GM12875 (cell line): ENCODE results near the gene TRPM7.
"Not testable (repeated sequence)": the region's sequence is repeated elsewhere in the genome, so short reads cannot be mapped to it uniquely, and the experiment has no call there.

Source experiments
- H3K4me3 ChIP-seq: one replicate; pipeline ENCODE4 v1.5.1; 2011; ENCODE audit warnings: low read depth, low read length, control low read depth
- CTCF ChIP-seq: IDR thresholded peaks from 2 replicates; pipeline ENCODE4 v1.5.1; 2011; ENCODE audit warnings: low read depth, mild to moderate bottlenecking, control low read depth, inconsistent platforms, low read length, moderate library complexity, borderline replicate concordance; ENCODE audit not compliant: insufficient read depth

TRPM7 gene

DNA sequence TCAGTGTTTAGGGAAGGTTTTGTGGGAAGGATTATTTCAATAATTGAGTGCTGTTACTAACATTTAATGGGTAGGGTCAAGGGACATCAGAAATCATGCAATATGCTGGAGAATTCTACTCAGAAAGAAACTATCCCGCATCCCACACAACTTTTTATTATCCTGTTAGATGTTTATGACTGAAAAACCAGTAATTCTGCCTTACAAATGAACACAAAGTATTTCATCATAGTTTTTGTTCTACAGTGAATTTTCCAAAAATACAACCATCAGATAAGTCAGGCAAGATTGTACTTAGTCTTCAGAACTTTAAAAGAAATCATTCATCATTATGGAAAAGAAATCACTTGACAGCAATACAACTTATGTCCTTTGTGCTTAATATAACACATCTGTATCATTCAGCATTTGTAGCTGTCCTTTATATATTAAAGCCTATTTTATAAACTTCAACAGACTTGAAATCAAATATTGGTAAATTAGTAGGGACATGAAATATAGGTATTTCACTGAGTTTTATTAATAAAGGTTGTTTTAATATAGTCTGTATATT lies 61.9 kb downstream of the TRPM7 start:
- TF ChIP-seq CTCF, result no peak

GRCh38 chr15:50622361-50622943 lies 64.1 kb downstream of the TRPM7 start:
- H3K4me3 ChIP-seq, result not testable (repeated sequence)

More for the DNA sequence above, 61.9 kb downstream of the TRPM7 start:
- no peak overlapping the region for H3K4me3 ChIP-seq

GRCh38 chr15:50616960-50617359 lies 69.6 kb downstream of the TRPM7 start:
- not testable (repeated sequence) for H3K4me3 ChIP-seq

DNA sequence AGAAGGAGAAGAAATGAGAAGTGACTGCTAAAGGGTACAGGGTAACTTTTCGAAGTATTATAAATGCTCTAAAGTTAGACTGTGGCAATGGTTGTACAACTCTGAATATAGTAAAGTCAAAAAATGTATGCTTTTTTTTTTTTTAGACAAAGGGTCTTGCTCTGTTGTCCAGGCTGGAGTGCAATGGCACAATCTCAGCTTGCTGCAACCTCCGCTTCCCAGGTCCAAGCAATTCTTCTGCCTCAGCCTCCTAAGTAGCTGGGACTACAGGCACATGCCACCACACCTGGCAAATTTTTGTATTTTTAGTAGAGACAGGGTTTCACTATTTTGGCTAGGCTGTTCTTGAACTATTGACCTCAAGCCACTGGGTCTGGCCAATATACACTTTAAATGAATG lies 70.0 kb downstream of the TRPM7 start:
- not testable (repeated sequence) for H3K4me3 ChIP-seq

- no peak overlapping the region for H3K4me3 ChIP-seq
- TF ChIP-seq CTCF, result no peak
These were observed 73.0 kb downstream of the TRPM7 start for GRCh38 chr15:50613600-50613999.

GRCh38 chr15:50607129-50607528 lies 79.5 kb downstream of the TRPM7 start:
- no peak overlapping the region for H3K4me3 ChIP-seq
- TF ChIP-seq CTCF, result no peak

DNA sequence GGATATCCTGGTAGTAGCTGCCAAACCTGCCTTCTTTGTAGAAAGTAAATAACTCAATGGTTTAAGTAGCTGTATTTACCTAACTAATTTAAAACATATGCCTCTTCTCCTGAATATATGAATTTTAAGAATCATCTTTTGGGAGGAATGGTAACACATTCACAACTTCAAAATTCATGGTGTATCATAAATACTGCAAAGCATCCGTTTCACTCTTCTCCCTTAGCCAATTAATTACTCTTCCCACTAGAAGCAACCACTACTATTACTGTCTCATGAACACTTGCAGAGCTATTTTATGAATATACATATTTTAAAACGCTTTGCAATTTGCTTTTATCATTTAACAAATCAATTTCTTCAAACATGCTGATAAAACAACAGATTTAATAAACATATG lies 81.1 kb downstream of the TRPM7 start:
- no peak for TF ChIP-seq CTCF

DNA sequence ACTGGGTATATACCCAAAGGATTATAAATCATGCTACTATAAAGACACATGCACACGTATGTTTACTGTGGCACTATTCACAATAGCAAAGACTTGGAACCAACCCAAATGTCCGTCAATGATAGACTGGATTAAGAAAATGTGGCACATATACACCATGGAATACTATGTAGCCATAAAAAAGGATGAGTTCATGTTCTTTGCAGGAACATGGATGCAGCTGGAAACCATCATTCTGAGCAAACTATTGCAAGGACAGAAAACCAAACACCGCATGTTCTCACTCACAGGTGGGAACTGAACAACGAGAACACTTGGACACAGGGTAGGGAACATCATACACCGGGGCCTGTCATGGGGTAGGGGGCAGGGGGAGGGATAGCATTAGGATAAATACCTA lies 84.6 kb downstream of the TRPM7 start:
- H3K4me3 ChIP-seq, result not testable (repeated sequence)

More for the DNA sequence above, 81.1 kb downstream of the TRPM7 start:
- H3K4me3 ChIP-seq, result no peak overlapping the region

DNA sequence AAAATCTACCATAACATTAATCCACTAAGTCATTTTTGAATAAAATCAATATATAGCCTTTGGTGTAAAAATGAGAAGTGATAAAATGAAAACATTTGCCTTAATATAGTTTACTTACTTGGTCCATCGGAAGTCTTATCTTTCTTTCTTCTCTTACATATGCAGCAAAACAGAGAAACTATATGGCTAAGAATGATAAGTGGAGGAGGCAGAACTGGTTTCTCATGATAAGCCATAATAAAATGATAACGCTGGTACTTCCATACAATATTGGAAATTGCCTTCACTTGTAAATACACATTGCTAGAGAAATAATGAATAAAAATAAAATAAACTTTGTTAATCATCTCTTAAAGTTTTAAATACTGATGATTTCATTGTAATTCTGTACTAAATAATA lies 92.3 kb downstream of the TRPM7 start:
- no peak for TF ChIP-seq CTCF
- no peak overlapping the region for H3K4me3 ChIP-seq
